Measurements from ENCODE around the gene DTNA. TPM values are rescaled to one million over a fixed set of nuclear protein-coding genes. Genes with fewer than 3 reads are reported as not detected.

The DTNA gene
- polyA plus RNA-seq, 1 donor = 12.3 TPM

DNA sequence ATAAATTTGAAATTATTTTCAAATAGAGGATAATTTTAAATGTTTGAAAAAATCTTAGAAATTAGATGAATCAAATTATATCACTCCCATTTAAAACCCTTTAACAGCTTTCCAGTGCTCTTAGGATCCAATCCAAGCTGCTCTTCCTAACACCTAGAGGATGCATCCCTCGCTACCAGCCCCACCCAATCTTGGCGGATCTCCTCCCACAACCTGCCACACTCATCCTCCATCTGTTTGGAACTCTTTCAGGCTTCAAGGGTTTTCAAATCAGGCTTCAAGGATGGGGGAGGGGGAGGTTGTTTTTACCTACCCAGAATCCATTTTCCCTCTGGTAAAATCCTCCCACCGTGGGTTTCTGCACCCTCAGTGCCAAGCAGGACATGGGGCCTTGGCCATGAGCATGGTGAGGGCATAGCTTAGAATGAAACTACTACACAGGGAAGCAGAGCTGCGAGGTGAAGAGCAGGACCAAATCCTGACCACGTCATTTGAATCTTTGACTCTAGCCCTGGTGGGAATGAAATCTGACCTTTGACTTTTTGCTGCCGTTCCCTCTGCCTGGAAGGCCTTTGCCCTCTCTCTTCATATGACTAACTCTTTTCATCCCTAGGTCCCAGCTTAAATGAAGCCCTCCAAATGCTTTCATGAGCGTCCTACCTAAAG lies 218.1 kb downstream of the DTNA start:
- peaks cover 6% of the 10 kb centered on the region for H3K4me1 ChIP-seq (ENCODE audit: control insufficient read depth, insufficient read depth, low read length)
- WGBS (ENCODE audit: insufficient coverage, low lambda C conversion rate) = 89% methylated on average over 1 of the region's 7 CpGs
- H3K9me3 ChIP-seq (ENCODE audit: control insufficient read depth, low read depth, low read length) = no peaks in the 10 kb centered on the region
- no peaks in the 10 kb centered on the region for H3K36me3 ChIP-seq (ENCODE audit: control insufficient read depth, insufficient read depth, low read length)
- DNase-seq = peak in 1 of 2 donors; percentile 43
- no peak overlapping the region for H3K27ac ChIP-seq (ENCODE audit: low read length)
- H3K27me3 ChIP-seq (ENCODE audit: control insufficient read depth, insufficient read depth, low read length) = no peaks in the 10 kb centered on the region
- H3K4me3 ChIP-seq (ENCODE audit: low read length) = no peak overlapping the region

DNA sequence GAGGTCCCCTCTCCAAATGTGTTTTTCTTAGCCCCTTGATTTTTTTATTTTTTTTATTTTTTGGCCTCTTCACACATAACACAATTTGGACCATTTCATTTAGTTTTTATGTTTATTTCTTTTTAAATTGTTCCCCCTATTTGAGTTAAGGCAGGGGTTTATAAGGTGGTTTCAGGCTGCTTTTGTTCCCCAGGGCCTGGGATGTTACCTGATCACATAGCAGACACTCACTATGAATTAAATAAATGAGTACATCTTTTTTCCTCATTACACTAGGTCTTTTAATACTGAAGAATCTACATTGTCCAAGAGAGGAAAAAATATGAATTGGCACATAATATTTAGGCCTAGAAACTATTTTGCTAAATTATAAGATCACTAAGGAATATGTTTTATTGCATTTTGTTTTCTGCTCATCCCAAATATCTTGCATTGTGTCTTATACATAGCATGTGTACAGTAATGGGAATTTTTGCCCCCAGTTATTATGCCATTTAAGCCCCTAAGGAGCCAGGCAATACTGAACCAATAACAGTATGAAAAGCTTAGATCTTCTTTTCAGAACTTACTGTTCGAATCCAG lies 218.7 kb downstream of the DTNA start:
- Histone ChIP-seq H3K9me3 (ENCODE audit: control insufficient read depth, low read depth, low read length) (no peaks in the 10 kb centered on the region), H3K4me3 (ENCODE audit: low read length) (no peak overlapping the region), H3K4me1 (ENCODE audit: control insufficient read depth, insufficient read depth, low read length) (peaks cover 6% of the 10 kb centered on the region), H3K27me3 (ENCODE audit: control insufficient read depth, insufficient read depth, low read length) (no peaks in the 10 kb centered on the region), H3K36me3 (ENCODE audit: control insufficient read depth, insufficient read depth, low read length) (no peaks in the 10 kb centered on the region), H3K27ac (ENCODE audit: low read length) (no peak overlapping the region)
- DNase-seq = no peak
- WGBS (ENCODE audit: insufficient coverage, low lambda C conversion rate) = 67% methylated on average over 1 of the region's 1 CpG

- no CpG with 5 or more reads among the region's 2 CpGs for WGBS (ENCODE audit: insufficient coverage, low lambda C conversion rate)
- Histone ChIP-seq H3K4me3 (ENCODE audit: low read length) (no peak overlapping the region), H3K27ac (ENCODE audit: low read length) (no peak overlapping the region), H3K9me3 (ENCODE audit: control insufficient read depth, low read depth, low read length) (no peaks in the 10 kb centered on the region), H3K4me1 (ENCODE audit: control insufficient read depth, insufficient read depth, low read length) (peaks cover 6% of the 10 kb centered on the region), H3K36me3 (ENCODE audit: control insufficient read depth, insufficient read depth, low read length) (no peaks in the 10 kb centered on the region), H3K27me3 (ENCODE audit: control insufficient read depth, insufficient read depth, low read length) (no peaks in the 10 kb centered on the region)
- peak; percentile 7 to 27 for DNase-seq
Measured at GRCh38 chr18:34929336-34929780, 219.3 kb downstream of the DTNA start.

DNA sequence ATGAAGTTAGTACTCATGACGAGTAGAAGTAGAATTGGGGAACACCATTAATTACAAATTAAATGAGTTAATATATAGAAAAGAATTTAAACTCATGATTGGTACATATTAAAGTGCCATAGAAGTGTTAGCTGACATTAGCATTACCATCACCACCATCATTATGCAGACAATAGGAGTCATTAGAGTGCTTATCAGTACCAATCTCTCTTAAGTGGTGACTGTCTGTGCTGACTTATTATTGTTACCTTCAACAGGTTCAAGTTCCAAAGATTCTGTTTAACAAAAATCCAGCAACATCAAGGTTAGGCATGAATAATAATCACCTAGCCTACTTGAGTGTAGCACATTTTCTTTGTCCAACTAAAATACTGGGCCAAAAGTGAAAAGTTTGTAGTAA lies 222.3 kb downstream of the DTNA start:
- peaks cover 6% of the 10 kb centered on the region for H3K4me1 ChIP-seq (ENCODE audit: control insufficient read depth, insufficient read depth, low read length)
- WGBS (ENCODE audit: insufficient coverage, low lambda C conversion rate) = 100% methylated on average over 1 of the region's 1 CpG

GRCh38 chr18:34932792-34933466 lies 222.8 kb downstream of the DTNA start:
- H3K27me3 ChIP-seq (ENCODE audit: control insufficient read depth, insufficient read depth, low read length) = no peaks in the 10 kb centered on the region
- no peaks in the 10 kb centered on the region for H3K36me3 ChIP-seq (ENCODE audit: control insufficient read depth, insufficient read depth, low read length)
- no peak overlapping the region for H3K4me3 ChIP-seq (ENCODE audit: low read length)
- no CpG with 5 or more reads among the region's 4 CpGs for WGBS (ENCODE audit: insufficient coverage, low lambda C conversion rate)
- DNase-seq = no peak
- H3K27ac ChIP-seq (ENCODE audit: low read length) = no peak overlapping the region
- H3K9me3 ChIP-seq (ENCODE audit: control insufficient read depth, low read depth, low read length) = no peaks in the 10 kb centered on the region
- peaks cover 6% of the 10 kb centered on the region for H3K4me1 ChIP-seq (ENCODE audit: control insufficient read depth, insufficient read depth, low read length)

More for the DNA sequence above, 222.3 kb downstream of the DTNA start:
- H3K27me3 ChIP-seq (ENCODE audit: control insufficient read depth, insufficient read depth, low read length) = no peaks in the 10 kb centered on the region
- H3K9me3 ChIP-seq (ENCODE audit: control insufficient read depth, low read depth, low read length) = no peaks in the 10 kb centered on the region
- H3K36me3 ChIP-seq (ENCODE audit: control insufficient read depth, insufficient read depth, low read length) = no peaks in the 10 kb centered on the region
- DNase-seq = no peak
- no peak overlapping the region for H3K27ac ChIP-seq (ENCODE audit: low read length)
- no peak overlapping the region for H3K4me3 ChIP-seq (ENCODE audit: low read length)

DNA sequence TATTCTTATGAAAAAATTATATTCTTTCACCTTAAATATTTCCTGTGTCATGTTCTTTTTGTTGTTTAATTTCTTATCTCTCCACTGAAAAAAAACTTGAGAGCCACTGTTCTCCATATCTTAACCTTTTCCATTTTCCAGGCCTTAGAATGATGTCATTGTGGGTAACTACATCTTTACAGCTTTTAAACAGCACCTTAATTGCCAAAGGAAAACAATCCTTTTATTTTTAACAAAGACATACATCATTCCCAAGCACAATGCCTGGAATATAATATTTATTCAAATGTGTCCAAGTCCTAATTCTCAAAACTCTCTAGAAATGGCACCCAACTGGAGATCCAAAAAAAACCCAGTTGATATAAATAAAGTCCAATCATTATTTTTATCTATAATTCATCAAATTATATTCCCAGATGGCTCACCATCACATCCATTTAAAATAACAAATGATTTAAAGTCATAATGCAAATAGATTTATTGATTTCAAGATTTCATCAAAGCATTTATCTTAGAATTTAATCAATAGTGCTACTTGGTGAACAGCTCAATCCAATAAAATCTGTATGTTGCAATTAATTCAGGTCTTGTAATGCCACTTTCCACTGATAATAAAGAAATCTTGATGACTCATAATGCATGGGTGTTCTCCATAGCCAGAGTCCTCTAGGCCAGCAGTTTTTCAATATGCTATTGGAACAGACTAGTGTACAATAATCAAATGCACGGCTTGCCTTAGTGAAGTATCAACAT lies 224.0 kb downstream of the DTNA start:
- WGBS (ENCODE audit: insufficient coverage, low lambda C conversion rate) = no CpG with 5 or more reads among the region's 1 CpG
- DNase-seq = no peak

GRCh38 chr18:34936772-34937171 lies 226.7 kb downstream of the DTNA start:
- H3K27ac ChIP-seq (ENCODE audit: low read length) = no peak overlapping the region
- no peaks in the 10 kb centered on the region for H3K9me3 ChIP-seq (ENCODE audit: control insufficient read depth, low read depth, low read length)
- no peaks in the 10 kb centered on the region for H3K27me3 ChIP-seq (ENCODE audit: control insufficient read depth, insufficient read depth, low read length)
- WGBS (ENCODE audit: insufficient coverage, low lambda C conversion rate) = no CpG with 5 or more reads among the region's 3 CpGs
- H3K36me3 ChIP-seq (ENCODE audit: control insufficient read depth, insufficient read depth, low read length) = no peaks in the 10 kb centered on the region
- no peaks in the 10 kb centered on the region for H3K4me1 ChIP-seq (ENCODE audit: control insufficient read depth, insufficient read depth, low read length)
- DNase-seq = no peak
- no peak overlapping the region for H3K4me3 ChIP-seq (ENCODE audit: low read length)

More for the DNA sequence above, 224.0 kb downstream of the DTNA start:
- H3K9me3 ChIP-seq (ENCODE audit: control insufficient read depth, low read depth, low read length) = no peaks in the 10 kb centered on the region
- H3K4me3 ChIP-seq (ENCODE audit: low read length) = no peak overlapping the region
- H3K36me3 ChIP-seq (ENCODE audit: control insufficient read depth, insufficient read depth, low read length) = no peaks in the 10 kb centered on the region
- H3K4me1 ChIP-seq (ENCODE audit: control insufficient read depth, insufficient read depth, low read length) = no peaks in the 10 kb centered on the region
- no peaks in the 10 kb centered on the region for H3K27me3 ChIP-seq (ENCODE audit: control insufficient read depth, insufficient read depth, low read length)
- no peak overlapping the region for H3K27ac ChIP-seq (ENCODE audit: low read length)

GRCh38 chr18:34938090-34938489 lies 228.0 kb downstream of the DTNA start:
- WGBS (ENCODE audit: insufficient coverage, low lambda C conversion rate) = 92% methylated on average over 1 of the region's 1 CpG
- H3K4me3 ChIP-seq (ENCODE audit: low read length) = no peak overlapping the region
- H3K27ac ChIP-seq (ENCODE audit: low read length) = no peak overlapping the region

More at GRCh38 chr18:34938090-34938489, 228.0 kb downstream of the DTNA start:
- no peaks in the 10 kb centered on the region for H3K9me3 ChIP-seq (ENCODE audit: control insufficient read depth, low read depth, low read length)
- H3K27me3 ChIP-seq (ENCODE audit: control insufficient read depth, insufficient read depth, low read length) = no peaks in the 10 kb centered on the region
- no peaks in the 10 kb centered on the region for H3K4me1 ChIP-seq (ENCODE audit: control insufficient read depth, insufficient read depth, low read length)
- H3K36me3 ChIP-seq (ENCODE audit: control insufficient read depth, insufficient read depth, low read length) = no peaks in the 10 kb centered on the region
- DNase-seq = no peak
